Measurements from ENCODE around the gene DUT.

The DUT gene

GRCh38 chr15:48355377-48355776 lies 24.1 kb downstream of the DUT start:
- Histone ChIP-seq H3K27me3 (replicated peaks; ENCODE audit: control insufficient read depth, insufficient read depth, low read length) (no peaks in the 10 kb centered on the region), H3K4me3 (ENCODE audit: low read length) (peak overlapping the region; percentile 40), H3K9me3 (ENCODE audit: control insufficient read depth, low read length) (no peaks in the 10 kb centered on the region), H3K36me3 (ENCODE audit: control insufficient read depth, insufficient read depth, low read length, severe bottlenecking) (no peaks in the 10 kb centered on the region), H3K9ac (ENCODE audit: low read length) (peak overlapping the region; percentile 39), H3K4me1 (ENCODE audit: control insufficient read depth, insufficient read depth, low read length) (peaks cover 39% of the 10 kb centered on the region)
- no peak for DNase-seq (ENCODE audit: low read depth)

GRCh38 chr15:48358229-48359152 lies 27.3 kb downstream of the DUT start:
- Histone ChIP-seq H3K9me3 (ENCODE audit: control insufficient read depth, low read length) (peaks cover 3% of the 10 kb centered on the region), H3K9ac (ENCODE audit: low read length) (peak overlapping the region; percentile 82), H3K36me3 (ENCODE audit: control insufficient read depth, insufficient read depth, low read length, severe bottlenecking) (no peaks in the 10 kb centered on the region), H3K4me3 (ENCODE audit: low read length) (peak overlapping the region; percentile 55), H3K4me1 (ENCODE audit: control insufficient read depth, insufficient read depth, low read length) (peaks cover 39% of the 10 kb centered on the region), H3K27me3 (replicated peaks; ENCODE audit: control insufficient read depth, insufficient read depth, low read length) (no peaks in the 10 kb centered on the region)
- peak; percentile 79 for DNase-seq (ENCODE audit: low read depth)

GRCh38 chr15:48360841-48361240 lies 29.6 kb downstream of the DUT start:
- Histone ChIP-seq H3K4me1 (ENCODE audit: control insufficient read depth, insufficient read depth, low read length) (peaks cover 25% of the 10 kb centered on the region), H3K9me3 (ENCODE audit: control insufficient read depth, low read length) (peaks cover 3% of the 10 kb centered on the region), H3K9ac (ENCODE audit: low read length) (no peak overlapping the region), H3K4me3 (ENCODE audit: low read length) (no peak overlapping the region), H3K27me3 (replicated peaks; ENCODE audit: control insufficient read depth, insufficient read depth, low read length) (no peaks in the 10 kb centered on the region), H3K36me3 (ENCODE audit: control insufficient read depth, insufficient read depth, low read length, severe bottlenecking) (no peaks in the 10 kb centered on the region)
- no peak for DNase-seq (ENCODE audit: low read depth)

- H3K27me3 ChIP-seq (replicated peaks; ENCODE audit: control insufficient read depth, insufficient read depth, low read length) = no peaks in the 10 kb centered on the region
- H3K9ac ChIP-seq (ENCODE audit: low read length) = no peak overlapping the region
- H3K9me3 ChIP-seq (ENCODE audit: control insufficient read depth, low read length) = peaks cover 3% of the 10 kb centered on the region
- no peak overlapping the region for H3K4me3 ChIP-seq (ENCODE audit: low read length)
- DNase-seq (ENCODE audit: low read depth) = no peak
- H3K4me1 ChIP-seq (ENCODE audit: control insufficient read depth, insufficient read depth, low read length) = peaks cover 23% of the 10 kb centered on the region
- H3K36me3 ChIP-seq (ENCODE audit: control insufficient read depth, insufficient read depth, low read length, severe bottlenecking) = no peaks in the 10 kb centered on the region
Observed at GRCh38 chr15:48361685-48362084, 30.5 kb downstream of the DUT start.

- peaks cover 3% of the 10 kb centered on the region for H3K9me3 ChIP-seq (ENCODE audit: control insufficient read depth, low read length)
Observed at GRCh38 chr15:48363474-48363873, 32.2 kb downstream of the DUT start.

GRCh38 chr15:48365575-48365974 lies 34.3 kb downstream of the DUT start:
- Histone ChIP-seq H3K9ac (ENCODE audit: low read length) (no peak overlapping the region), H3K27me3 (replicated peaks; ENCODE audit: control insufficient read depth, insufficient read depth, low read length) (no peaks in the 10 kb centered on the region), H3K4me1 (ENCODE audit: control insufficient read depth, insufficient read depth, low read length) (peaks cover 28% of the 10 kb centered on the region), H3K36me3 (ENCODE audit: control insufficient read depth, insufficient read depth, low read length, severe bottlenecking) (no peaks in the 10 kb centered on the region), H3K9me3 (ENCODE audit: control insufficient read depth, low read length) (peaks cover 3% of the 10 kb centered on the region), H3K4me3 (ENCODE audit: low read length) (no peak overlapping the region)
- no peak for DNase-seq (ENCODE audit: low read depth)

More at GRCh38 chr15:48363474-48363873, 32.2 kb downstream of the DUT start:
- peaks cover 29% of the 10 kb centered on the region for H3K4me1 ChIP-seq (ENCODE audit: control insufficient read depth, insufficient read depth, low read length)
- H3K36me3 ChIP-seq (ENCODE audit: control insufficient read depth, insufficient read depth, low read length, severe bottlenecking) = no peaks in the 10 kb centered on the region
- no peak overlapping the region for H3K4me3 ChIP-seq (ENCODE audit: low read length)
- no peak for DNase-seq (ENCODE audit: low read depth)
- no peaks in the 10 kb centered on the region for H3K27me3 ChIP-seq (replicated peaks; ENCODE audit: control insufficient read depth, insufficient read depth, low read length)
- H3K9ac ChIP-seq (ENCODE audit: low read length) = no peak overlapping the region

- peaks cover 3% of the 10 kb centered on the region for H3K9me3 ChIP-seq (ENCODE audit: control insufficient read depth, low read length)
- H3K27me3 ChIP-seq (replicated peaks; ENCODE audit: control insufficient read depth, insufficient read depth, low read length) = no peaks in the 10 kb centered on the region
- peaks cover 39% of the 10 kb centered on the region for H3K4me1 ChIP-seq (ENCODE audit: control insufficient read depth, insufficient read depth, low read length)
- no peak overlapping the region for H3K9ac ChIP-seq (ENCODE audit: low read length)
- no peak overlapping the region for H3K4me3 ChIP-seq (ENCODE audit: low read length)
- DNase-seq (ENCODE audit: low read depth) = no peak
- no peaks in the 10 kb centered on the region for H3K36me3 ChIP-seq (ENCODE audit: control insufficient read depth, insufficient read depth, low read length, severe bottlenecking)
Observed at GRCh38 chr15:48366584-48367312, 35.5 kb downstream of the DUT start.

GRCh38 chr15:48367483-48367882 lies 36.3 kb downstream of the DUT start:
- Histone ChIP-seq H3K4me3 (ENCODE audit: low read length) (no peak overlapping the region), H3K36me3 (ENCODE audit: control insufficient read depth, insufficient read depth, low read length, severe bottlenecking) (no peaks in the 10 kb centered on the region), H3K9ac (ENCODE audit: low read length) (no peak overlapping the region), H3K4me1 (ENCODE audit: control insufficient read depth, insufficient read depth, low read length) (peaks cover 47% of the 10 kb centered on the region), H3K9me3 (ENCODE audit: control insufficient read depth, low read length) (no peaks in the 10 kb centered on the region), H3K27me3 (replicated peaks; ENCODE audit: control insufficient read depth, insufficient read depth, low read length) (no peaks in the 10 kb centered on the region)
- no peak for DNase-seq (ENCODE audit: low read depth)

- no peak overlapping the region for H3K4me3 ChIP-seq (ENCODE audit: low read length)
- peak overlapping the region; percentile 5 for H3K9ac ChIP-seq (ENCODE audit: low read length)
- peaks cover 53% of the 10 kb centered on the region for H3K4me1 ChIP-seq (ENCODE audit: control insufficient read depth, insufficient read depth, low read length)
- no peaks in the 10 kb centered on the region for H3K9me3 ChIP-seq (ENCODE audit: control insufficient read depth, low read length)
- no peaks in the 10 kb centered on the region for H3K36me3 ChIP-seq (ENCODE audit: control insufficient read depth, insufficient read depth, low read length, severe bottlenecking)
- peak; percentile 92 for DNase-seq (ENCODE audit: low read depth)
- H3K27me3 ChIP-seq (replicated peaks; ENCODE audit: control insufficient read depth, insufficient read depth, low read length) = no peaks in the 10 kb centered on the region
Observed at GRCh38 chr15:48370460-48370859, 39.2 kb downstream of the DUT start.

- DNase-seq (ENCODE audit: low read depth) = no peak
- H3K4me1 ChIP-seq (ENCODE audit: control insufficient read depth, insufficient read depth, low read length) = peaks cover 50% of the 10 kb centered on the region
- no peaks in the 10 kb centered on the region for H3K27me3 ChIP-seq (replicated peaks; ENCODE audit: control insufficient read depth, insufficient read depth, low read length)
- no peak overlapping the region for H3K9ac ChIP-seq (ENCODE audit: low read length)
- no peaks in the 10 kb centered on the region for H3K9me3 ChIP-seq (ENCODE audit: control insufficient read depth, low read length)
- H3K4me3 ChIP-seq (ENCODE audit: low read length) = no peak overlapping the region
- no peaks in the 10 kb centered on the region for H3K36me3 ChIP-seq (ENCODE audit: control insufficient read depth, insufficient read depth, low read length, severe bottlenecking)
Observed at GRCh38 chr15:48371550-48371949, 40.3 kb downstream of the DUT start.

GRCh38 chr15:48371961-48372360 lies 40.7 kb downstream of the DUT start:
- H3K9me3 ChIP-seq (ENCODE audit: control insufficient read depth, low read length) = no peaks in the 10 kb centered on the region
- no peak overlapping the region for H3K9ac ChIP-seq (ENCODE audit: low read length)
- no peaks in the 10 kb centered on the region for H3K27me3 ChIP-seq (replicated peaks; ENCODE audit: control insufficient read depth, insufficient read depth, low read length)
- H3K4me3 ChIP-seq (ENCODE audit: low read length) = no peak overlapping the region
- peak; percentile 51 for DNase-seq (ENCODE audit: low read depth)
- H3K4me1 ChIP-seq (ENCODE audit: control insufficient read depth, insufficient read depth, low read length) = peaks cover 46% of the 10 kb centered on the region
- H3K36me3 ChIP-seq (ENCODE audit: control insufficient read depth, insufficient read depth, low read length, severe bottlenecking) = no peaks in the 10 kb centered on the region
